NOMO-1 treated with DMSO at 0.1 percent for 48 hours (cell line): ENCODE measurements around the gene RPS15.

ENCODE experiments used
- DNase-seq: peaks from one replicate; lab custom pipeline; 2025; ENCODE audit not compliant: unreplicated experiment; lab: John Stamatoyannopoulos, UW

The RPS15 gene

GRCh38 chr19:1438035-1438932, at the start of gene RPS15:
Gene RPS15, plus strand, starts transcription at chr19:1438396. Its CDS starts 30 bp downstream, at chr19:1438426.
- DNase-seq = peak; percentile 84

GRCh38 chr19:1388637-1389026, 49.6 kb upstream of the RPS15 start:
- no peak for DNase-seq

- DNase-seq = no peak
Observed at GRCh38 chr19:1389033-1389940, 48.9 kb upstream of the RPS15 start.

- DNase-seq = no peak
Observed at GRCh38 chr19:1390890-1391423, 47.2 kb upstream of the RPS15 start.

- DNase-seq = no peak
Observed at GRCh38 chr19:1392407-1392806, 45.8 kb upstream of the RPS15 start.

GRCh38 chr19:1392939-1393530, 45.2 kb upstream of the RPS15 start:
- no peak for DNase-seq

GRCh38 chr19:1393841-1394240, 44.4 kb upstream of the RPS15 start:
- DNase-seq = no peak

GRCh38 chr19:1394252-1395193, 43.7 kb upstream of the RPS15 start:
- no peak for DNase-seq

GRCh38 chr19:1395194-1396018, 42.8 kb upstream of the RPS15 start:
- DNase-seq = no peak

GRCh38 chr19:1396019-1396767, 42.0 kb upstream of the RPS15 start:
- no peak for DNase-seq

- DNase-seq = no peak
Observed at GRCh38 chr19:1396768-1397679, 41.2 kb upstream of the RPS15 start.

- DNase-seq = no peak
Observed at GRCh38 chr19:1397838-1398237, 40.4 kb upstream of the RPS15 start.

GRCh38 chr19:1399079-1399478, 39.1 kb upstream of the RPS15 start:
- DNase-seq = no peak

- no peak for DNase-seq
Observed at GRCh38 chr19:1399745-1400144, 38.5 kb upstream of the RPS15 start.

- no peak for DNase-seq
Observed at GRCh38 chr19:1400281-1401137, 37.7 kb upstream of the RPS15 start.

- DNase-seq = no peak
Observed at GRCh38 chr19:1401138-1401888, 36.9 kb upstream of the RPS15 start, which contains the start of gene GAMT. Gene GAMT, minus strand, starts transcription at chr19:1401542. Its CDS starts 66 bp downstream, at chr19:1401476.
